HEK293 (cell line): ENCODE measurements around the gene BCL11B.

ENCODE experiments used
- CTCF ChIA-PET: fragments of 350-600 bp; formaldehyde crosslinking; extraction: SDS; loops from one replicate; lab custom pipeline; 2021; ENCODE audit warnings: antibody characterized with exemption; lab: Yijun Ruan, JAX
- POLR2A ChIA-PET: fragments of 300-600 bp; formaldehyde crosslinking; extraction: SDS; loops from one replicate; lab custom pipeline; 2020; ENCODE audit warnings: antibody characterized with exemption, inconsistent platforms; lab: Yijun Ruan, JAX
- H3K27ac ChIP-seq: fragments of 200-500 bp; sonication (Bioruptor generic); 2 replicates; pipeline ENCODE4 v1.5.1; 2014; ENCODE audit warnings: low read depth, low read length, control low read depth, inconsistent platforms; ENCODE audit errors: extremely low read depth
- H3K36me3 ChIP-seq, 2 experiments: fragments of 200-500 bp in 1 of 2; sonication (Bioruptor generic) in 1 of 2; 1 replicate in 1 of 2; 2 replicates in 1 of 2; pipeline ENCODE4 v1.5.1; 2014 to 2017; ENCODE audit warnings: inconsistent platforms in 2 of 2, low read length in 2 of 2; ENCODE audit not compliant: control insufficient read depth in 2 of 2, insufficient read depth in 1 of 2
- H3K4me1 ChIP-seq: fragments of 200-500 bp; sonication (Bioruptor generic); 2 replicates; pipeline ENCODE4 v1.5.1; 2014; ENCODE audit warnings: mild to moderate bottlenecking, low read length, inconsistent platforms; ENCODE audit not compliant: control insufficient read depth, insufficient read depth
- H3K4me3 ChIP-seq: 2 replicates; pipeline ENCODE4 v1.5.1; 2011; ENCODE audit warnings: low read depth, mild to moderate bottlenecking, control low read depth, low read length, moderate library complexity
- H3K9me3 ChIP-seq: fragments of 200-500 bp; sonication (Bioruptor generic); 2 replicates; pipeline ENCODE4 v1.5.1; 2014; ENCODE audit warnings: low read depth, low read length, inconsistent platforms; ENCODE audit not compliant: control insufficient read depth, insufficient read depth
- EGR2 ChIP-seq: fragments of 450-650 bp; formaldehyde crosslinking; IDR thresholded peaks from 2 replicates; pipeline ENCODE4 v1.5.1; 2016; ENCODE audit warnings: low read depth, missing biosample characterization, missing genetic modification characterization
- SCRT1 ChIP-seq: fragments of 450-650 bp; formaldehyde crosslinking; IDR thresholded peaks from 2 replicates; pipeline ENCODE4 v1.5.1; 2016; ENCODE audit warnings: missing biosample characterization, missing genetic modification characterization, borderline replicate concordance
- SCRT2 ChIP-seq: fragments of 450-650 bp; formaldehyde crosslinking; IDR thresholded peaks from 2 replicates; pipeline ENCODE4 v1.5.1; 2016; ENCODE audit warnings: missing biosample characterization, missing genetic modification characterization
- ZIC2 ChIP-seq: fragments of 450-650 bp; formaldehyde crosslinking; IDR thresholded peaks from 2 replicates; pipeline ENCODE4 v1.5.1; 2016; ENCODE audit warnings: missing biosample characterization, missing genetic modification characterization
- ZNF174 ChIP-seq: fragments of 450-650 bp; formaldehyde crosslinking; IDR thresholded peaks from 2 replicates; pipeline ENCODE4 v1.5.0; 2017; ENCODE audit warnings: missing biosample characterization, mild to moderate bottlenecking, missing genetic modification characterization
- ZNF2 ChIP-seq: fragments of 450-650 bp; formaldehyde crosslinking; IDR thresholded peaks from 2 replicates; pipeline ENCODE4 v1.5.1; 2016; ENCODE audit warnings: missing biosample characterization, missing genetic modification characterization
- ZNF248 ChIP-seq: fragments of 450-650 bp; formaldehyde crosslinking; IDR thresholded peaks from 2 replicates; pipeline ENCODE4 v1.5.1; 2017; ENCODE audit warnings: missing biosample characterization, missing genetic modification characterization
- ZNF366 ChIP-seq: fragments of 450-650 bp; formaldehyde crosslinking; conservative IDR thresholded peaks from 2 replicates; pipeline ENCODE4 v1.5.1; 2016; ENCODE audit warnings: missing biosample characterization, missing genetic modification characterization
- ZNF391 ChIP-seq: fragments of 450-650 bp; formaldehyde crosslinking; IDR thresholded peaks from 2 replicates; pipeline ENCODE4 v1.5.1; 2016; ENCODE audit warnings: low read depth, missing biosample characterization, missing genetic modification characterization, borderline replicate concordance
- ZNF510 ChIP-seq: fragments of 450-650 bp; formaldehyde crosslinking; IDR thresholded peaks from 2 replicates; pipeline ENCODE4 v1.5.1; 2018; ENCODE audit warnings: mild to moderate bottlenecking, missing genetic modification characterization, missing biosample characterization; ENCODE audit not compliant: insufficient replicate concordance
- ZNF530 ChIP-seq: fragments of 450-650 bp; formaldehyde crosslinking; IDR thresholded peaks from 2 replicates; pipeline ENCODE4 v1.5.1; 2016; ENCODE audit warnings: low read depth, missing biosample characterization, missing genetic modification characterization
- ZNF701 ChIP-seq: fragments of 450-650 bp; formaldehyde crosslinking; IDR thresholded peaks from 2 replicates; pipeline ENCODE4 v1.5.1; 2016; ENCODE audit warnings: missing biosample characterization, missing genetic modification characterization
- TF ChIP-seq, protein P1 (sequence below): fragments of 450-650 bp; formaldehyde crosslinking; IDR thresholded peaks from 2 replicates; pipeline ENCODE4 v1.5.1; 2017; ENCODE audit warnings: missing biosample characterization, mild to moderate bottlenecking, missing genetic modification characterization, moderate library complexity
- TF ChIP-seq, protein P2 (sequence below): fragments of 450-650 bp; formaldehyde crosslinking; IDR thresholded peaks from 2 replicates; pipeline ENCODE4 v1.5.1; 2017; ENCODE audit warnings: missing biosample characterization, missing genetic modification characterization
- TF ChIP-seq, protein P3 (sequence below): fragments of 450-650 bp; formaldehyde crosslinking; IDR thresholded peaks from 2 replicates; pipeline ENCODE4; 2016; ENCODE audit warnings: missing biosample characterization, missing genetic modification characterization
- TF ChIP-seq, protein P4 (sequence below): fragments of 450-650 bp; formaldehyde crosslinking; IDR thresholded peaks from 2 replicates; pipeline ENCODE4 v1.5.1; 2016; ENCODE audit warnings: missing biosample characterization, missing genetic modification characterization

Gene BCL11B

DNA sequence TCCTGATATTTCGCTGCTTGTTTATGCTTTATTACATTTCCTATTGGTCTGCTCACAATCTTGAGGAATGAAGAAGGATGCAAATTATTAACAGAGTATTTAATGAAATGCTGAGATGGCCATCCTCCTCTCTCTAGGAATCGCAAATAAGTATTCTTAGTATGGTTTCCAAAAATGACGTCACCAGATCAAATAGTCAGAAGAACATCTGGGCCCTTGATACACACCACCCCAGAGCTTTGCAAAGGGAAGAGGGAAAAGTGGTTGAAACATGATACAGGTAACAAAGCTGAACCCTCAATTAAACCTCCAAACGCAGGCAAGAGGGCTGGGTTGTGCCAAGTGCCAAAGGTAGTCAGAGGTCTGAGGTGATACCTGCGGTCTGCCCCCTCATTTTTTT is 107.3 kb downstream of the BCL11B start (continued):
- TF ChIP-seq, protein P1, sequence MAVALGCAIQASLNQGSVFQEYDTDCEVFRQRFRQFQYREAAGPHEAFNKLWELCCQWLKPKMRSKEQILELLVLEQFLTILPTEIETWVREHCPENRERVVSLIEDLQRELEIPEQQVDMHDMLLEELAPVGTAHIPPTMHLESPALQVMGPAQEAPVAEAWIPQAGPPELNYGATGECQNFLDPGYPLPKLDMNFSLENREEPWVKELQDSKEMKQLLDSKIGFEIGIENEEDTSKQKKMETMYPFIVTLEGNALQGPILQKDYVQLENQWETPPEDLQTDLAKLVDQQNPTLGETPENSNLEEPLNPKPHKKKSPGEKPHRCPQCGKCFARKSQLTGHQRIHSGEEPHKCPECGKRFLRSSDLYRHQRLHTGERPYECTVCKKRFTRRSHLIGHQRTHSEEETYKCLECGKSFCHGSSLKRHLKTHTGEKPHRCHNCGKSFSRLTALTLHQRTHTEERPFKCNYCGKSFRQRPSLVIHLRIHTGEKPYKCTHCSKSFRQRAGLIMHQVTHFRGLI (tag by site-specific recombination) = no peak
- no peak for TF ChIP-seq ZNF701

- TF ChIP-seq ZNF174 (tag by site-specific recombination) (no peak), EGR2 (tag by site-specific recombination) (peak; percentile 35; the same call in 1 of the 2 replicates)
- ChIA-PET CTCF (interaction anchor here (0.6 kb wide), 1 partner anchor 345 kb away, joined by 3 read pairs; no protein-coding TSS in a partner anchor), POLR2A (no interaction called here)
- no peak overlapping the region for H3K27ac ChIP-seq
- H3K4me3 ChIP-seq = no peak overlapping the region
- no peaks in the 10 kb centered on the region for H3K4me1 ChIP-seq
- H3K36me3 ChIP-seq = no peaks in the 10 kb centered on the region
- no peaks in the 10 kb centered on the region for H3K9me3 ChIP-seq
Measured at GRCh38 chr14:99163446-99163845, 108.6 kb downstream of the BCL11B start.

- TF ChIP-seq, protein P2, sequence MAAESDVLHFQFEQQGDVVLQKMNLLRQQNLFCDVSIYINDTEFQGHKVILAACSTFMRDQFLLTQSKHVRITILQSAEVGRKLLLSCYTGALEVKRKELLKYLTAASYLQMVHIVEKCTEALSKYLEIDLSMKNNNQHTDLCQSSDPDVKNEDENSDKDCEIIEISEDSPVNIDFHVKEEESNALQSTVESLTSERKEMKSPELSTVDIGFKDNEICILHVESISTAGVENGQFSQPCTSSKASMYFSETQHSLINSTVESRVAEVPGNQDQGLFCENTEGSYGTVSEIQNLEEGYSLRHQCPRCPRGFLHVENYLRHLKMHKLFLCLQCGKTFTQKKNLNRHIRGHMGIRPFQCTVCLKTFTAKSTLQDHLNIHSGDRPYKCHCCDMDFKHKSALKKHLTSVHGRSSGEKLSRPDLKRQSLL (tag by site-specific recombination) = no peak
- TF ChIP-seq, protein P3, sequence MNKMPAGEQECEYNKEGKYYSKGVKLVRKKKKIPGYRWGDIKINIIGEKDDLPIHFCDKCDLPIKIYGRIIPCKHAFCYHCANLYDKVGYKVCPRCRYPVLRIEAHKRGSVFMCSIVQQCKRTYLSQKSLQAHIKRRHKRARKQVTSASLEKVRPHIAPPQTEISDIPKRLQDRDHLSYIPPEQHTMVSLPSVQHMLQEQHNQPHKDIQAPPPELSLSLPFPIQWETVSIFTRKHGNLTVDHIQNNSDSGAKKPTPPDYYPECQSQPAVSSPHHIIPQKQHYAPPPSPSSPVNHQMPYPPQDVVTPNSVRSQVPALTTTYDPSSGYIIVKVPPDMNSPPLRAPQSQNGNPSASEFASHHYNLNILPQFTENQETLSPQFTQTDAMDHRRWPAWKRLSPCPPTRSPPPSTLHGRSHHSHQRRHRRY (tag by site-specific recombination) = no peak
- no peak for TF ChIP-seq ZNF391
- TF ChIP-seq, protein P4, sequence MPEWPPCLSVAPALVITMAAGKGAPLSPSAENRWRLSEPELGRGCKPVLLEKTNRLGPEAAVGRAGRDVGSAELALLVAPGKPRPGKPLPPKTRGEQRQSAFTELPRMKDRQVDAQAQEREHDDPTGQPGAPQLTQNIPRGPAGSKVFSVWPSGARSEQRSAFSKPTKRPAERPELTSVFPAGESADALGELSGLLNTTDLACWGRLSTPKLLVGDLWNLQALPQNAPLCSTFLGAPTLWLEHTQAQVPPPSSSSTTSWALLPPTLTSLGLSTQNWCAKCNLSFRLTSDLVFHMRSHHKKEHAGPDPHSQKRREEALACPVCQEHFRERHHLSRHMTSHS (tag by site-specific recombination) = no peak
- TF ChIP-seq ZNF248 (tag by site-specific recombination) = no peak
- TF ChIP-seq SCRT2 (tag by site-specific recombination) = 0 out of 2 replicates have a peak, but pooled peaks have one; percentile 37
- TF ChIP-seq ZNF366 (tag by site-specific recombination) = no peak
- TF ChIP-seq ZNF510 (tag by site-specific recombination) = no peak
- peak; percentile 44; the same call in 1 of the 2 replicates for TF ChIP-seq SCRT1 (tag by site-specific recombination)
- no peak for TF ChIP-seq ZNF2 (tag by site-specific recombination)
- no peak for TF ChIP-seq ZIC2 (tag by site-specific recombination)
- TF ChIP-seq ZNF530 (tag by site-specific recombination) = no peak
- POLR2A ChIA-PET = no interaction called here
- CTCF ChIA-PET = no interaction called here
Measured at GRCh38 chr14:99159341-99160340, 112.4 kb downstream of the BCL11B start.

More at GRCh38 chr14:99159341-99160340, 112.4 kb downstream of the BCL11B start:
- Histone ChIP-seq H3K36me3 (no peaks in the 10 kb centered on the region), H3K9me3 (no peaks in the 10 kb centered on the region), H3K27ac (no peak overlapping the region), H3K4me1 (no peaks in the 10 kb centered on the region), H3K4me3 (no peak overlapping the region)
